HG03196 (cell line): ENCODE measurements around the gene ROR1.

Experiments used
- ATAC-seq: cut with Tn5 transposase; IDR thresholded peaks from one replicate; pipeline ENCODE4 v1.9.1; 2021; ENCODE audit not compliant: unreplicated experiment

Gene ROR1

DNA sequence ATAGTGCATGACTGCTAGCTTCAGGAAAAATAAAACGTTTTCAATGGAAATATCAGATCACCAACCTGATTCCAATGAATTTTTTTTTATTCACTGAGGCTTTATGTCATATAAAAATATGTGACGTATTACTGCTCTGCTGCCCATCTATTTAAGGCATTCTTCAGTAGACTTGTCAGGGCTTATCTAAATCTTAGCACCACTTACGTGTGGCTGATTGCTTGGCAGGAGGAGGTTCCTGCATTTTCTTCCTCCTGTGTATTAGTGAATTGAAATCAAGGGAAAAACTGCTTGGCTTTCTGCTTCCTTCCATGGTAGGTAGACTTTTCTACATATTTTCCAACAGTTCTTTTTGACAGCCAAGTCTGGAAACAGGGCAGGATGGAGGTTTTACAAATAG lies 80.3 kb downstream of the ROR1 start:
- no peak for ATAC-seq

DNA sequence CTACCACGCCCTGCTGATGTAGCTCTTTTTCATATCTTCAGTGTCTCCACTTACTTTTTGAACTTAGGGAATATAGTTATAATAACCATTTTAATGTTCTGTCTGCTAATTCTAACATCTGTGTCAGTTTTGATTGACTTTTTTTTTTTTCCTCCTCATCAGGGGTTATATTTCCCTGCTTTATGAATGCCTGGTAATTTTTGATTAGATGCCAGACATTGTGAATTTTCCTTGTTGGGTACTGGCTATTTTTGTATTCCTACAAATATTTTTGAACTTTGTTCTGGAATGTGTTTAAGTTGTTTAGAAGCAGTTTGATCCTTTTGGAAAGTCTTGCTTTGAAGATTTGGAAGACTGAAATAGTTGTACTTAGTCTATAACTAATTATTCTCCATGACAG lies 82.1 kb downstream of the ROR1 start:
- no peak for ATAC-seq

GRCh38 chr1:63856924-63857323 lies 83.1 kb downstream of the ROR1 start:
- no peak for ATAC-seq

DNA sequence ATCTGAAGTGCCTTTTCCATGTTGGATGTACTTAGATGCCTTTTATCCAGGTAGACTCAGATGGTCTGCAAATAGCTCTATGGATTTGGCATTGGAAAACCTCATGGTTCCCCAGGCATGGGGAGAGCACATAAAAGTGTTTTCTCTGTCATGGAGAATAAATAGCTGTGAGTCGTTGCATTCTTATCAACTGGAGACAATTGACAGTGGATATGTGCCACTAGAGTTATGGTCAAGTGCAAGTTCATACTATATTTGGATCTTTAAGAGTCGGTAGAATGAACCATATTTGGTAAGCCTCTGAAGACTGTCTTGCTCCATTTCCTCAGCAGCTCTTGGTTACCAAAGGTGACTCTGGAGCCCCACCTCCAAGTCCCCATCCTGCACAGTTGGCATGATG lies 83.7 kb downstream of the ROR1 start:
- no peak for ATAC-seq

GRCh38 chr1:63858153-63858552 lies 84.3 kb downstream of the ROR1 start:
- ATAC-seq, result no peak

DNA sequence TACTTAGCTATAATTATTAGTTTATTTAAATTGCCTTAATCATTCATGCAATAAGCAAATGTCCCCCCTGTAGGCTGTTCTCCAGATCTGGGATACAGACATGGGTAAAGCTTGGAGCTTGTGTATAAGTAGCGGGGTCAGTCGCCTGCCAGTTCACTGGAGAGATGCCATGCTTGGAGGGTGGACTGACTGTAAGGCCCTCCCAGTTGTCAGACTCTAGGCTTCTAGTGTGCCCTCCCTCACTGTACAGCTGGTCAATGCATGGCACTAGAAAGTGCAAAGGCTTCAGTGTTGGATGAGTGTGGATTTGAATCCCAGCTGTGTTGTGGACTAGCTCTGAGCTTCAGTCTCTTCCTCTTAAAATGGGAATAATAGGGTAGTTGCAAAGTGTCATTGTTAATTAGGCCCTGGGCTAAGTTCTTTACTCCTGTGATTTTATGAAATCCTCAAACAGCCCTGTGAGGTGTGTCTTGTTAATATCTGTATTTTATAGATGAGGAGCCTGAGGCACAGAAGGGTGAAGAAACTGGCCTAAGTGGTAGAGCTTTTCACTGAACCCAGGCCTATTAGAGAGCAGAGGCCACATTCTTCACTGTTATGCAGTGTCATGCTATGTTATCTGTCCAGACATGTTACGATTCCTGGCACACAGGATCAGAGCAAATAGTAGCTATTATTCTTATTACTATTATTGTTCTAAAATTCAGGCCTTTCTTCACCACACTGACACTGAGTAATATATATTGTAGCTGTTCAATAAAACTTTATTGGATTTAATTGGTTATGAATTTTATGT lies 85.9 kb downstream of the ROR1 start:
- no peak for ATAC-seq

GRCh38 chr1:63861052-63861691 lies 87.4 kb downstream of the ROR1 start:
- ATAC-seq, result no peak

DNA sequence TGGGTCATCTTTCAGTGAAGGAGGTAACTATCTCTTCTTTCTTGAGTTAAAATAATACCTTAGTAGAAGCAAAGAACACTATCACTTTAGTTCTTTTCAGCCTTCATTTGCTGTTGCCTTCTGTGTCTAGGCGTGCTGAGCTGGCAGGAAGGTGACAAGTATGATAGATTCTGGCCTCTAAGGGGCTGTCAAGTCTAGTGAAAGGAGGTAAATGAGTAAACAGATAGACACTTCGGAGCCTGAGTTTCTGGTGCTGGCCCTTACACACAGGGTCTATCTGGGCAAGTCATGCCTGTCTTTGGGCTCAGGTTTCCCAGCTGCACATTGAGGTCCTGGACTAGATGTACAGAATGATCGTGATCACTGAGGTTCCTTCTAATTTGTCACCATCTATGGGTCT lies 89.3 kb downstream of the ROR1 start:
- no peak for ATAC-seq

DNA sequence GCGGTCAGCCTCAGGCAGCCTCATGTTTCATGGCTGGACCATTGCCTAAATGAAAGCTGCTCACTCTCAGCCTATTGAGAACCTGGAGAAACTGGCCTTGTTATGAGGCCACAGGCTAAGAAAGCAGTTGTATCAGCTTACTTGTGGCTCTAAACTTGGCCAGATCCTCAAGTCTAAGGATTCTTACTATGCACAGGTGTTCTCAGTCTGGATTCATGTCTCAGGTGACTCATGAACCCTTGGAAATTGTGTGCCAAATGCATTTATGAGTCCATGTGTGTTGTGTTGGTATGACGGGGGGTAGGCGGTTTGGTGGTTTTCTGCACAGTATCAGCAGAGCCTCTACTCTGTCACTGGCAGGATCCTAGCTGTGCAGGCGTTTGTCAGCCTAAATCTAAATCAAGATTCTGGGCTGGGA lies 90.4 kb downstream of the ROR1 start:
- ATAC-seq, result no peak

- no peak for ATAC-seq
Measured at GRCh38 chr1:63865561-63865960, 91.7 kb downstream of the ROR1 start.

DNA sequence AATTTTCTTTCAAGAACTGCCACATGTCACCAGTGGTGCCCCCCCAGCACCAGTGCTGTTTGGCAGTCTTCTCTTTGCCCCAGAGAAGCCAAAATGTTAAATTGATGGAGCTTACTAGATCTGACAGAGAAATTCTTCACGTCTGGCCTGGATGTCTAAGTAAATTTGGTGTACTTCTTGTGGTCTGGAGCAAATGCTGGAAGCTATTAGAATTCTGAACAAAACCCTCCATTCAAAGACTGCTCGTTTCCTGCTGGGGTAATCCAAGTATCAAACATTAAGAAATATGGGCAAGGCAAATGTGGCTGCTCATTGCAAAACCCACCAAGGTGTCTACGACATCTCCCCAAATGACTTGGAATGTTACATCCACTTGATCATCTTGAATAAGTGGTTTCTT lies 92.3 kb downstream of the ROR1 start:
- no peak for ATAC-seq

DNA sequence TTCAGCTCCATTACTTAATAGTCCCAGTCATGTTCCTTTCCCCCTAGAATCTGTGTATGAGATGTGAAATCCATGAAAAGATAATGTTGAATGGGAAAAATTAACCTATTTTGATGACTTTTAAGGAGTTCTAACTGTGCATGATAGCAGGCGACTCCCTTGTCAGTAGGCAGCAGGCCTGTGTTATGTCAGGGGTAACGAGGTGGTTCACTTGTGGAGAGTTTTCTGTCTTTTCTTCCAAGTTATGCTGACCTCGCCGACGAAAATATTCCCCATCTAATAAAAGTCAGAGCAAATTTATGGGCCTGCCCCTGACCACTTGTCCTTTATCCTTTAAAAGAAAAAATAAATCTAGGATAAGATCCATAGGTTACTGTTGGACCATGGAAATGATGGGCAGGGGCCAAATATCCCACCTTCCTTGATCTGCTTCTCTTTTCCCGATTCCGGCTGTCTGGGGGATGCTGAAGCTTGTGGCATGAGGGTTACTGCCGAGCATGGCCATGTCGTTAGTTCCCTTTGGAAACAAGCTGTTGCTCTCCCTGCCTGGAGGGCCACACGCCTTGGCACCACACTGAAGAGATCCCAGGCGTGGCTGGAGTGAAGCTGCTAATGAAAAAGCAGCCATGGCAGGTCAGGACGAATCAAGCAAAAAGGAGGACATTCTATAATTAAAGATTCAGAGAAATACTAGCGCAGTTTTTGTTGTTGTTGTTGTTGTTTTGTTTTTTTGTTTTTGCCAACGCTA lies 93.8 kb downstream of the ROR1 start:
- no peak for ATAC-seq

- ATAC-seq, result no peak
Measured at GRCh38 chr1:63868268-63868781, 94.5 kb downstream of the ROR1 start.

- no peak for ATAC-seq
Measured at GRCh38 chr1:63870152-63870551, 96.3 kb downstream of the ROR1 start.

DNA sequence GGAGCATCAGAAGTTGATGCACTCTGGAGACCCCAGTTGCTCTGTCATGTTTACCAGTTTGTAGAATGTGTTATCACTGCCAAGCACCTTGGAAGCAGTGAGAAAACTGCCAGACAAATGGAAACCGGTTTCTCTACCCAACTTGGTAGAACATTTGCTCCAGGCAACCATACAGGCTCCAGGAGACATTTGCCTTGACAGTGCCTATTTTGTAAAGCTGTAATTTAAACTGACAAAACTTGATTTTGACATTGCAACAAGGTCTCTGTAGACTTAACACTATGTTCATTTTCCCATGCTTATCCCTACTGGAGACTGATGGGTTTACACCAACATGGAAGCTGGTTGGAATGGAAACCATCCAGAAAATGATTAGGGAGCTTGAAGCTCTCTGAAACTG lies 97.6 kb downstream of the ROR1 start:
- ATAC-seq, result no peak

DNA sequence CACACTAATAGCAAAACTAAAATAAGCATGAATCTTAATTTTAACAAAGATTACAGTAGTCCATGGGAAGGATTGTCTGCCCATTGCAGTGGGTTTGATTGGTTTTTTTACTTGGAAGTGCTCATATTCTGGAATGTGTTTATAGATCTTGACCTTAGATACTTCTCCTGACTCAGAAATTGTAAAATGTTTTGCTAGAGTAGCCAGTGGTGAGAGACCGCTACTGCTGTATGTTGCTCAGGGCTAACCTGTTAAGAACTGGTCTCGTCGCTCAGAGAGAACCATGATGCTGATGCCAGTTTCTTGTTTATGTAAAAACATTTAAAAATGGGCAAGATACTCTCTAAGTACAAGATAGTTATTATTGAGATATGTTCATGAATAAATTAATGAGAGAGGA lies 99.9 kb downstream of the ROR1 start:
- ATAC-seq, result no peak

GRCh38 chr1:63874278-63874880 lies 100.6 kb downstream of the ROR1 start:
- ATAC-seq, result no peak

- ATAC-seq, result no peak
Measured at GRCh38 chr1:63875636-63876035, 101.8 kb downstream of the ROR1 start.

GRCh38 chr1:63877021-63877767 lies 103.4 kb downstream of the ROR1 start:
- ATAC-seq, result no peak

GRCh38 chr1:63877816-63878215 lies 104.0 kb downstream of the ROR1 start:
- no peak for ATAC-seq

DNA sequence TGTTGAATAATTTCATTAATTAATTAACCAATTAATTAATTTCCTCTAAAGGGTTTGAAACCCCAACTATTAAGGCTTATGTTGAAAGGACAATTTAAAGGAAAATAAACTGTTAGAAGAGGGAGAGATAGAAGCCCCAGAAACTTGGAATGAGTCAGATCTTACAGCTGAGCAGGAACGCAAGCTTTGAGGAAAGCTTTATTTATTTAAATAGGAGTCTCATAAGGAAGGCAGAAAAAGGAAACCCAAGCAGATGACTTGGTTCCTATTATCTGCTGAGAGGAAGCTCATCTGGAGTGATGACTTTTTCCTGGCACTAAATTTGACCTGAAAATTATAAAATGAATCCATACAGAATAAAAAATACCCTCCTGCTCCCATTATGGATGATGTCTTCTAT lies 105.1 kb downstream of the ROR1 start:
- no peak for ATAC-seq
